ENCODE results near the gene MAGEB6.
"Not testable (repeated sequence)": the region's sequence is repeated elsewhere in the genome, so short reads cannot be mapped to it uniquely, and the experiment has no call there.

The MAGEB6 gene

GRCh38 chrX:26192204-26192603, at the start of gene MAGEB6:
Gene MAGEB6, plus strand, starts transcription at chrX:26192440. Its CDS starts 1,407 bp downstream, at chrX:26193847.
- no peak for DNase-seq (ENCODE audit: low read depth)

GRCh38 chrX:26146024-26146423, 46.2 kb upstream of the MAGEB6 start:
- no peak for DNase-seq (ENCODE audit: low read depth)

GRCh38 chrX:26160301-26160700, 31.9 kb upstream of the MAGEB6 start, which contains the start of gene MAGEB6B:
Gene MAGEB6B, plus strand, starts transcription at chrX:26160601. Its CDS starts 0 bp downstream, at chrX:26160601.
- DNase-seq (ENCODE audit: low read depth) = no peak

GRCh38 chrX:26203561-26203960, 11.3 kb downstream of the MAGEB6 start:
- no peak for DNase-seq (ENCODE audit: low read depth)

- not testable (repeated sequence) for DNase-seq (ENCODE audit: low read depth)
Observed at GRCh38 chrX:26204717-26205116, 12.5 kb downstream of the MAGEB6 start.

GRCh38 chrX:26208012-26208411, 15.8 kb downstream of the MAGEB6 start:
- no peak for DNase-seq (ENCODE audit: low read depth)

- no peak for DNase-seq (ENCODE audit: low read depth)
Observed at GRCh38 chrX:26215869-26216268, 23.6 kb downstream of the MAGEB6 start, which contains the start of gene MAGEB5. Gene MAGEB5, plus strand, starts transcription at chrX:26216169. Its CDS starts 1,133 bp downstream, at chrX:26217302.

GRCh38 chrX:26219351-26219750, 27.1 kb downstream of the MAGEB6 start:
- DNase-seq (ENCODE audit: low read depth) = no peak

GRCh38 chrX:26234177-26234576, 41.9 kb downstream of the MAGEB6 start:
- no peak for DNase-seq (ENCODE audit: low read depth)
